Placental pericyte (primary cell): ENCODE measurements around the gene DYNC1LI1. TPM values are rescaled to one million over a fixed set of nuclear protein-coding genes. Genes with fewer than 3 reads are reported as not detected.

ENCODE experiments used
- small RNA-seq: library from RNA; depleted of rRNA; stranded (forward); fragments of <200 nt; gene quantifications from one replicate; pipeline ENCODE3, GENCODE V24; 2012; ENCODE audit warnings: low replicate concordance
- total RNA-seq: library from RNA; depleted of rRNA; stranded (reverse); fragments of >200 nt; gene quantifications from 2 replicates; pipeline ENCODE4 v1.2.3, GENCODE V29; 2012

Gene DYNC1LI1
- total RNA-seq = 24.5 and 38.9 TPM in 2 replicates

GRCh38 chr3:32570421-32571191 is at the start of gene DYNC1LI1:
Gene DYNC1LI1 (minus strand): TSS chr3:32570858. CDS start chr3:32570770, 88 bp downstream.

GRCh38 chr3:32502118-32502945 is 68.3 kb downstream of the DYNC1LI1 start, which contains the start of gene CMTM6:
Gene CMTM6 (minus strand): TSS chr3:32502852. CDS start chr3:32502745, 107 bp downstream.

Small RNA genes within 50 kb of the gene (small RNA-seq; reads per million reads assigned to genes)
- not detected for gene MIR548AY

Other genes with a start within 250 kb of the DYNC1LI1 start
- 10.2 and 12.5 TPM in 2 replicates for gene CMTM7, start 179.0 kb downstream of the DYNC1LI1 start, total RNA-seq
- gene CMTM6, start 68.0 kb downstream of the DYNC1LI1 start, total RNA-seq = 59.3 and 107 TPM in 2 replicates
- gene CNOT10, start 114.3 kb upstream of the DYNC1LI1 start, total RNA-seq = 25.4 and 26.9 TPM in 2 replicates
- not detected in 2 replicates for gene TRIM71, start 247.1 kb upstream of the DYNC1LI1 start, total RNA-seq